ENCODE measurements around the gene TOX3.

TOX3 gene

GRCh38 chr16:52563767-52564611 is 17.0 kb upstream of the TOX3 start:
- DNase-seq (ENCODE audit: low read depth in 2 of 3, low spot score in 1 of 3): no peak

GRCh38 chr16:52562770-52563169 is 15.8 kb upstream of the TOX3 start:
- no peak for DNase-seq (ENCODE audit: low read depth in 2 of 3, low spot score in 1 of 3)

GRCh38 chr16:52561910-52562741 is 15.2 kb upstream of the TOX3 start:
- DNase-seq (ENCODE audit: low read depth in 2 of 3, low spot score in 1 of 3): no peak

- no peak for DNase-seq (ENCODE audit: low read depth in 2 of 3, low spot score in 1 of 3)
These were observed 11.5 kb upstream of the TOX3 start for GRCh38 chr16:52558448-52558847.

GRCh38 chr16:52557236-52557635 is 10.3 kb upstream of the TOX3 start:
- DNase-seq (ENCODE audit: low read depth in 2 of 3, low spot score in 1 of 3): no peak

GRCh38 chr16:52556083-52556482 is 9.1 kb upstream of the TOX3 start:
- no peak for DNase-seq (ENCODE audit: low read depth in 2 of 3, low spot score in 1 of 3)

- DNase-seq (ENCODE audit: low read depth in 2 of 3, low spot score in 1 of 3): no peak
These were observed 8.6 kb upstream of the TOX3 start for GRCh38 chr16:52555572-52555971.

GRCh38 chr16:52554334-52554733 is 7.4 kb upstream of the TOX3 start:
- no peak for DNase-seq (ENCODE audit: low read depth in 2 of 3, low spot score in 1 of 3)

- DNase-seq (ENCODE audit: low read depth in 2 of 3, low spot score in 1 of 3): no peak
These were observed 6.4 kb upstream of the TOX3 start for GRCh38 chr16:52553322-52553721.

GRCh38 chr16:52552643-52553042 is 5.7 kb upstream of the TOX3 start:
- no peak for DNase-seq (ENCODE audit: low read depth in 2 of 3, low spot score in 1 of 3)

- DNase-seq (ENCODE audit: low read depth in 2 of 3, low spot score in 1 of 3): no peak
These were observed 2.2 kb upstream of the TOX3 start for GRCh38 chr16:52549011-52549692.

- no peak for DNase-seq (ENCODE audit: low read depth in 2 of 3, low spot score in 1 of 3)
These were observed 1.5 kb upstream of the TOX3 start for GRCh38 chr16:52548261-52549010.

GRCh38 chr16:52547834-52548215 is 882 bp upstream of the TOX3 start:
- no peak for DNase-seq (ENCODE audit: low read depth in 2 of 3, low spot score in 1 of 3)

GRCh38 chr16:52546291-52547003 is 496 bp downstream of the TOX3 start:
- DNase-seq (ENCODE audit: low read depth in 2 of 3, low spot score in 1 of 3): no peak

- DNase-seq (ENCODE audit: low read depth in 2 of 3, low spot score in 1 of 3): no peak
These were observed 1.1 kb downstream of the TOX3 start for GRCh38 chr16:52545898-52546266.

GRCh38 chr16:52545222-52545897 is 1.6 kb downstream of the TOX3 start:
- DNase-seq (ENCODE audit: low read depth in 2 of 3, low spot score in 1 of 3): no peak

GRCh38 chr16:52544703-52545102 is 2.2 kb downstream of the TOX3 start:
- no peak for DNase-seq (ENCODE audit: low read depth in 2 of 3, low spot score in 1 of 3)

GRCh38 chr16:52543654-52544053 is 3.3 kb downstream of the TOX3 start:
- no peak for DNase-seq (ENCODE audit: low read depth in 2 of 3, low spot score in 1 of 3)

GRCh38 chr16:52540910-52541309 is 6.0 kb downstream of the TOX3 start:
- DNase-seq (ENCODE audit: low read depth in 2 of 3, low spot score in 1 of 3): no peak

GRCh38 chr16:52539191-52539590 is 7.8 kb downstream of the TOX3 start:
- DNase-seq (ENCODE audit: low read depth in 2 of 3, low spot score in 1 of 3): no peak
